Measurements from ENCODE around the gene CIRBP.

DNA sequence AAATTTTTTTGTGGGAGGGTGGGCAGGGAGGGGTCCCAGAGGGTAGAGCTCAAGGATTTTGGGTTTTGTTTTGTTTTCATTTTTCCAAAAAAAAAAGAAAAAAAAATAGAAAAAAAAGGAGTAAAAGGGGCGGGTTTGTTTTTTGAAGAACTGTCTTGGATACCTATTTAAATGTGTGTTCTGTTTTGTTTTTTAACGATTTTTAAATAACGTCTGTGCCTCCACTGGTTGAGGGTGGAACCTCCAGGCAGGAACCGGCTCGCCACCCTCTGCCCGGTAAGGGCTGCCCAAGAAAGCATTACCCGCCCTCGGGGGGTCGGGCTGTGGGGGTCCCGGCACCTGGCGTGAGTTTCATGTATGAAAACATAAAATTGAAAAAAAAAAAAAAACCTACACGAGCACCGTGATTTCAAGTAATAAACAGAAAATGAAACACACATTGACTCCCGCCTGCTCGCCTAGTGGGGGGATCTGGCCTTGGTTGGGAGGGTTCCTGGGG lies 10.4 kb upstream of the CIRBP start:
- no peak for TF ChIP-seq CTCF (IDR thresholded peaks at IDR 0.05; ENCODE audit: insufficient read depth, low read depth, low read length)
- TF ChIP-seq EZH2 (IDR thresholded peaks at IDR 0.05; ENCODE audit: insufficient read depth, low read length): no peak

Data from astrocyte (in vitro differentiated cells and primary cell).